Activated naive CD4-positive, alpha-beta T cell treated with anti-CD3 and anti-CD28 coated beads, Interleukin-2, amount 10 ng/mL, durations not matched to agents 7 days and 5 days (primary cell): Measurements from ENCODE around the gene CTSE.

Experiments used
- CTCF ChIA-PET: fragments of 350-600 bp; sonication (Branson Sonifier 250); formaldehyde crosslinking; loops from one replicate; lab custom pipeline; 2021; ENCODE audit warnings: antibody characterized with exemption; lab: Charles Lee
- DNase-seq: peaks from one replicate; pipeline ENCODE4 v3.0.0-alpha.2; 2020
- H3K27ac Mint-ChIP-seq: one replicate; pipeline ENCODE4 v1.8.0; 2021; ENCODE audit warnings: mild to moderate bottlenecking, moderate library complexity, mixed read lengths
- H3K27me3 Mint-ChIP-seq: one replicate; pipeline ENCODE4 v1.8.0; 2021; ENCODE audit warnings: mild to moderate bottlenecking, mixed read lengths
- H3K36me3 Mint-ChIP-seq: one replicate; pipeline ENCODE4 v1.8.0; 2021; ENCODE audit warnings: mixed read lengths
- H3K4me1 Mint-ChIP-seq: one replicate; pipeline ENCODE4 v1.8.0; 2021; ENCODE audit warnings: mixed read lengths
- H3K4me3 Mint-ChIP-seq: one replicate; pipeline ENCODE4 v1.8.0; 2021; ENCODE audit warnings: mild to moderate bottlenecking, moderate library complexity, mixed read lengths
- H3K9me3 Mint-ChIP-seq: one replicate; pipeline ENCODE4 v1.8.0; 2021; ENCODE audit warnings: mixed read lengths

The CTSE gene

DNA sequence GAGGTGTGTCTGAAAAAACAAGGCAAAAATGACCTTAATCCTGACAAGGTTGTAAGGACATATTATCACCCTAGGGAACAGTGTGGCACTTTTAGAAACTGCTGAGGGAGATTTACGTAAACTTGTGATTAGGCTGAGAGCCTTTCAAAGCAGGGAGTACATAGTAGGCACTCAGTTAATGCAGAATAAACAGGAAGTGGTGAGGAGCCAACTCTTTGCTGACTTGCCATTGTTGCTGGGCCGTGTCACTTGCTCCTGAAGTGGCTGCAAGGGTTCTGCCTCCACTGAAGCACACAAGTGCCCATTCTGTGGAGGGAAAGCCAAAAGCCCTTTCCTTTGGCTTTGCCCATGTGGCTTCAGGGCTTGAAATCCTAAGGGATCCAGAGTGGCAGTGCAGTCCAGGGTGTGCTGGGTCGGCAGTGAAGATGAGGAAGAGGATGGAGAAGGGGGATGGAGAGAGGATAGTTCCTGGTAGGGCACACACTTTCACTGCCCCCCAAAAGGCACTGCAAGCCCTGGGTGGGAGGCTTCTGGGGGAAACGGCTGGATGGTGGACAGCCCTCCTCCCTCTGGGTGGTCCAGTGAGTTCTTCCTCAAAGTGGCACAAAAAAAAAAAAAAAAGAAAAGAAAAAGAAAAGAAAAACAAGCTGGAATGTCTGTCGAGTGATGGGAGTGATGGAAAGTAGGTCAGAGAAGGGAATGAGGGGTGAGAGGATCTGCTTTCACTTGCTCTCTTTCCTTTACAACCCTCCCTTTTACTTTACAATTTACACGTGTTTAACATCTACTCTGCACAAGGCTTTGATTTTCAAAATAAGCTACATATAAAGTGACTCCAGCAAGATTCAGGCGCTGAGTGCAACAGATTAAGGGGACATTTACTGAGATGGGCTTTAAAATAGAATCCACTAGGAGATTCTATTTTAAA is 15.6 kb upstream of the CTSE start:
- Mint-ChIP-seq H3K9me3 (no peaks in the 10 kb centered on the region), H3K4me3 (no peak overlapping the region), H3K4me1 (peaks cover 36% of the 10 kb centered on the region), H3K27me3 (peaks cover 51% of the 10 kb centered on the region), H3K27ac (no peak overlapping the region), H3K36me3 (no peaks in the 10 kb centered on the region)
- CTCF ChIA-PET: interaction anchor here (1.1 to 1.3 kb wide), 2 partner anchors 8 to 67 kb away, joined by 7 to 8 read pairs; no protein-coding TSS in a partner anchor
- DNase-seq: no peak

DNA sequence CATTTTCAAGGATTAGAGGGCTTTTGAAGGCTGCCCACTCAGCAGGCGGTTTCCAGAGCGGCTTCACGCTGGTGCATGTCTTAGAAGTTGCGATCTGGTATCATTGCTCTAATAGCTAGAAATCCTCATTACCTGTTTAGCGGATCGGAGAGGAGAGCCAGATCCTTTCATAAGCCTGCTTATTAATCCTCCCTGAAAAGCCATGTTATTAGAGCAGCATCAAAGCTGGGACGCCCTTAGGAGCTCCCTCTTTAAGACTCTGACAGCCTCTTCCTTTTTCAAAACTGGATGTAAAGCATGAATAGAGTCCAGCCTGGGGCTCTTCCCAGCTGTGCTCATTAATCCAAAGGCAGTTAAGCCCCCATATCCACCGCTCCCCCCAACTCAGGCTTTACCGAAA is 13.9 kb upstream of the CTSE start:
- Mint-ChIP-seq H3K27ac (no peak overlapping the region), H3K36me3 (no peaks in the 10 kb centered on the region), H3K4me1 (peaks cover 42% of the 10 kb centered on the region), H3K27me3 (peaks cover 56% of the 10 kb centered on the region), H3K9me3 (no peaks in the 10 kb centered on the region), H3K4me3 (no peak overlapping the region)
- CTCF ChIA-PET: interaction anchor here (0.8 to 1.3 kb wide), 3 partner anchors 9 to 70 kb away, joined by 3 to 5 read pairs (median 3); no protein-coding TSS in a partner anchor
- no peak for DNase-seq

DNA sequence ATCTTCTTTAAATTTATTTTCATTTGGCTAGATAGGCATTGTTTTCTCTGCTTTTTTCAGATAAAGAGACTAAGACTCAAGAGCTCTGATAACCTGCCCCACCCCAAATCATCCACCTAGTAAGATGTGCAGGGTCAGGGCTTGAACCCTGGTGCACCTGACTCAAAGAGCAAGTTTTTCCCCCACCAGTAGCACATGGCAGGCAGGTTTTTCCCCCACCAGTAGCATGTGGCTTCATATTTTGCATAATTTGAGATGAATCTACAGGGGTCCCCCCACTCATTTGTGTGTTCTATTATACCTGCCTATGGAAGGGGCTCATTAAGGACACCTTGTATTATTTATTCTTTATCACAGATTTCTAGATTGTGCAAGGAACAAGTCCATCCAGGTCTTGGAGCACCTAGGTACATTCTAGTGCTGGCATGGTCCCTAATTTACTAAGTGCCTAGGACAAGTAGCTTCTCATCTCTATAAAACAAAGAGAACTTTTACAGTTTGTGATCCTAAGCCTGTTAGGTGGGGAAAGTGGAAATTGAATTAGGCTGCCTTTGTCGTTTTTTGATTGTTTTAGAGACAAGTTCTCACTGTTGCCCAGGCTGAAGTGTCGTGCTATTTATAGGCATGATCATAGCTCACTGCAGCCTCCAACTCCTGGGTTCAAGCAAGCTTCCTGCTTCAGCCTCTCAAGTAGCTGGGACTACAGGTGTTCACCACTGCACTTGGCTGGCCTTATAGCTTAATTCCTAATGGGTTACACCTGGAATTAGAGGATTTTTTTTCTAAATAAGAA is 13.2 kb upstream of the CTSE start:
- CTCF ChIA-PET: interaction anchor here (0.8 to 1.3 kb wide), 3 partner anchors 9 to 71 kb away, joined by 3 to 5 read pairs (median 3); no protein-coding TSS in a partner anchor
- Mint-ChIP-seq H3K4me1 (peaks cover 42% of the 10 kb centered on the region), H3K27me3 (peaks cover 57% of the 10 kb centered on the region), H3K4me3 (no peak overlapping the region), H3K27ac (no peak overlapping the region), H3K36me3 (no peaks in the 10 kb centered on the region), H3K9me3 (no peaks in the 10 kb centered on the region)
- no peak for DNase-seq

DNA sequence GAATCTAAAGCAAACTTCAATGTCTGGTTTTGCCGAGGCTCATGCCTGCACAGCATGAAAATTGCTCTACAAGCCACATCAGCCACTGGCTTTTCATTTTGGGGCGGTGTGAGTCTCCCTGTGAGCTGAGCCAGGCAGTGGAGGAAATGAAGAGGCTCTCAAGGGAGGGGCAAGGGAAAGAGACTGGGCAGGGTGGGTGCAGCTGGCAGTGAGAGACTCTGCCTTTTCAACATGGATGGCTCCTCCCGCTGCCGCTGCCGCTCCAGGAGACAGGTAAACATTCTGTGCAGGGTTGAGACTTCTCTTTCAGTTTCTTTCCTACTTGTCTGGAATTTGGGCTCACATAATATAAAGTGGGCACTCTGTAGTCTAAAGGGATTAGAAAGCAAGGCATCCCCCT is 11.3 kb upstream of the CTSE start:
- peaks cover 44% of the 10 kb centered on the region for H3K4me1 Mint-ChIP-seq
- H3K4me3 Mint-ChIP-seq: peak overlapping the region; percentile 3
- peaks cover 46% of the 10 kb centered on the region for H3K27me3 Mint-ChIP-seq
- DNase-seq: peak; percentile 34
- no peaks in the 10 kb centered on the region for H3K9me3 Mint-ChIP-seq
- no peak overlapping the region for H3K27ac Mint-ChIP-seq
- CTCF ChIA-PET: interaction anchor here (0.6 to 2.1 kb wide), 5 partner anchors 12 to 1000 kb away, joined by 3 to 6 read pairs (median 5); no protein-coding TSS in a partner anchor
- H3K36me3 Mint-ChIP-seq: no peaks in the 10 kb centered on the region

DNA sequence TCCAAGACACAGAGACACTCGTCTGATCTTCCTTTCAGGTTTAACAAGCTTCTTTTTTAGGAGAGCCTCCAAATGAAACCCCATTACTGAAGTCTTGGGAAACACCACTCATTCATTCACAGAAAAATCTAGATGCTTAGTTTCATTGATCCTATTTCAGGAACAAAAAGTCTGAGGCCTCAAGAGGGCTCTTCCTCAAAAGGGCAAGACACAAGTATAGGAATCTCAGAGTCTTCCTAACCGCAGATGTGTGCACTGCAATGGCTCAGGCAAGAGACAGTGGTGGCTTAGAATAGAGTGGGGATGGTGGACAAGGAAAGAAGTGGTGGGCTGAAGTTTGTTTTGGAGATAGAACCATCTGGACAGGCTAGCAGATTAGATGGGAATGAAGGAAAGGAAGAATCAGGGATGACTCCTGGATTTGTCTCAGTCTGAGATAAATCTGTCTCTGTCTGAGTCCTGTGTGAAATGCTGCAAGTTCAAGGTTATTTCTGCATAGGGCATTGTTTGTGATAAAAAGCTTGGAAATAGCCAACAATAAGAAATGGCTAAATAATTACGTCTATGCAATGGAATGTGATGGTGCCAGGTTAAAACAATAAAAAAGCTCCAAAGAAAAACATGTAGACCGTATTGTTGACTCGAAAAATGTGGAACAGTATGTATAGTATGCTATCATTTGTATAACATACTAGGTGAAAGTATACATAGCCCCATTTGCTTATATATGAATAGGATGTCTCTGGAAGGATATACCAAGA is 8.9 kb upstream of the CTSE start:
- Mint-ChIP-seq H3K9me3 (no peaks in the 10 kb centered on the region), H3K27me3 (peaks cover 60% of the 10 kb centered on the region), H3K4me3 (no peak overlapping the region), H3K27ac (peak overlapping the region; percentile 30), H3K4me1 (peaks cover 28% of the 10 kb centered on the region), H3K36me3 (no peaks in the 10 kb centered on the region)
- CTCF ChIA-PET: interaction anchor here (0.7 to 5.7 kb wide), 6 partner anchors 13 to 73 kb away, joined by 3 to 164 read pairs (median 4); no protein-coding TSS in a partner anchor
- DNase-seq: no peak

DNA sequence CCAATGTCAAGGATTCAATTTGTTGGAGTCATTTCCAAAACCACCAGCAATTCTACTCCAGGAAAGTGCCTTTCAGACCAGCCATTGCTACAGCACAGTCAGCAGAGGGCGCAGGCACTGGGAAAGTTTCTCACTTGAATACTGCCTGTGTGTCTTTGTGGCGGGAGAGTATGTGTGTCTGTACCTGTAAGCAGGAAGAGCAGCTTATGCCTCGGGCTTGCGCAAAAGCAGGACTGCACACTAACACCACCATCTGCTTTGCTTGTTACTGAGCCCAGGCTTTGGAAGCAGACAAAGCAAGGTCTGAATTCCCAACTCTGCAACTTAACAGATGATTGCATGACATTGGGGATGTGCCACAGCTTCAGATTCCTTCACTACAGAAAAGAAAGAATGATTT is 7.0 kb upstream of the CTSE start:
- H3K27me3 Mint-ChIP-seq: peaks cover 62% of the 10 kb centered on the region

DNA sequence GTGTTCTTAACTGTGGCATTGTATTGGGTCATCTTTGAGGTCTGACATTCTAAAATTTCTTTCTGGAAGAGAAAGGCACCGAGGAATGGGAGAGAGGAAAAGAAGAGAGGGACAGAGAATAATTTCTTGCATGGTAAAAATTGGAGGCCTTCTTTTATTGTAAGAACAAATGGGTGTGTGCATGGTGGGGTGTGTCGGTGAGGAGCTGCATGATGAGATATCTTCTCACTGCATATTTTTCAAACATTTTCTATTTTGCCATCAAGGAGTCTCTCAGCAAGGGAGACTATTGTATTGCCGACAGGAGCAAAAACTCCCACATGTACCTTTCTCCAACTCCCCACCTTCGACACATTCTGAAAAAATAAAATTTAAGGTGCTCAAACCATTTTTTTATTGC is 6.5 kb upstream of the CTSE start:
- H3K4me3 Mint-ChIP-seq: no peak overlapping the region
- CTCF ChIA-PET: interaction anchor here (0.8 to 5.7 kb wide), 18 partner anchors 10 to 634 kb away, joined by 3 to 164 read pairs (median 6); no protein-coding TSS in a partner anchor
- peaks cover 21% of the 10 kb centered on the region for H3K4me1 Mint-ChIP-seq
- H3K27ac Mint-ChIP-seq: no peak overlapping the region
- H3K9me3 Mint-ChIP-seq: no peaks in the 10 kb centered on the region
- H3K27me3 Mint-ChIP-seq: peaks cover 58% of the 10 kb centered on the region
- DNase-seq: no peak
- H3K36me3 Mint-ChIP-seq: no peaks in the 10 kb centered on the region

More for the DNA sequence above, 7.0 kb upstream of the CTSE start:
- peaks cover 23% of the 10 kb centered on the region for H3K4me1 Mint-ChIP-seq
- peak; percentile 85 for DNase-seq
- CTCF ChIA-PET: interaction anchor here (0.7 to 5.7 kb wide), 19 partner anchors 9 to 633 kb away, joined by 3 to 164 read pairs (median 5); no protein-coding TSS in a partner anchor
- H3K4me3 Mint-ChIP-seq: no peak overlapping the region
- H3K9me3 Mint-ChIP-seq: no peaks in the 10 kb centered on the region
- H3K27ac Mint-ChIP-seq: no peak overlapping the region
- no peaks in the 10 kb centered on the region for H3K36me3 Mint-ChIP-seq

DNA sequence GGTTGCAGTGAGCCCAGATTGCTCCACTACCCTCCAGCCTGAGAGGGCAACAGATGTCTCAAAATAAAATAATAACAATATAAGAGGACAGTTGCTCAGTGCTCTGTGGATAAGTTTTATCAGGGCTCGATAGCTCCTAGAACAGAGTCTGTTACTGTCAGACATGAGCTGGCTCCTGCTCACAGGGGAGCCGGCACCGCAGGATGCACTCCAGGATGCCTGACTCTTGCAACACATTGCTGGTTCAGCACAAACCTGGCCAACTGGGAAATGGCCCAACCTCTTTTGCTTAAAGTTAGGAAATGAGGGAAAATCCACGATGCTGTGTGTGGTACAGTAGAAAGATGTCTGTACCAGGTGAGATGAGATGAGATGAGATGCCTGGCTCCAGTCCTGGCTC is 5.8 kb upstream of the CTSE start:
- H3K36me3 Mint-ChIP-seq: no peaks in the 10 kb centered on the region
- no peak overlapping the region for H3K27ac Mint-ChIP-seq
- no peak for DNase-seq
- H3K4me3 Mint-ChIP-seq: no peak overlapping the region
- peaks cover 14% of the 10 kb centered on the region for H3K4me1 Mint-ChIP-seq
- H3K27me3 Mint-ChIP-seq: peaks cover 53% of the 10 kb centered on the region
- CTCF ChIA-PET: interaction anchor here (0.7 to 5.7 kb wide), 16 partner anchors 11 to 247 kb away, joined by 3 to 164 read pairs (median 4); no protein-coding TSS in a partner anchor
- H3K9me3 Mint-ChIP-seq: no peaks in the 10 kb centered on the region

DNA sequence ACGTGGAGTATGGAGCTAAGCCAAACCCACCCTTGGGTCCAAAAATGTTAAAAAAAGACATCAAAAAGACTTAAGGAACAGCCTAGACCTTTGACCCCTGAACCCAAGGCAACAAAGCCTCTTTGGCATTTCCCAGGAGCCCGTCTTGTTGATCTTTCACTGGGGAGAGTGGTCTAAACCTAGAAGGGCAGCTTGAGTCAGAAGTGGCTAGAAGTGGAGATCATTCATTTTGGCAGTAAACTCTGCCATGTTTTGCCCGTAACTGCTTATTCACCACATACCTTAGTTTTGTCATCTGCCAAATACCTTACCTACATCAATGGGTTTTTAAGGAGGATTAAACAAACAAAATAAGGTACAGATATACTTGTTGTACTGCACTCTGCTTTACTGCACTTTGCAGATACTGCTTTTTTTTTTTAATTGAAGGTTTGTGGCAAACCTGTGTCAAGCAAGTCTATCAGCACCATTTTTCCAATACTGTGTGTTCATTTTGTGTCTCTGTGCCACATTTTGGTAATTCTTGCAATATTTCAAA is 1.7 kb upstream of the CTSE start:
- no peak overlapping the region for H3K27ac Mint-ChIP-seq
- no peaks in the 10 kb centered on the region for H3K36me3 Mint-ChIP-seq
- H3K27me3 Mint-ChIP-seq: peaks cover 74% of the 10 kb centered on the region
- H3K4me3 Mint-ChIP-seq: no peak overlapping the region
- no peak for DNase-seq
- H3K4me1 Mint-ChIP-seq: no peaks in the 10 kb centered on the region
- CTCF ChIA-PET: no interaction called here
- no peaks in the 10 kb centered on the region for H3K9me3 Mint-ChIP-seq

DNA sequence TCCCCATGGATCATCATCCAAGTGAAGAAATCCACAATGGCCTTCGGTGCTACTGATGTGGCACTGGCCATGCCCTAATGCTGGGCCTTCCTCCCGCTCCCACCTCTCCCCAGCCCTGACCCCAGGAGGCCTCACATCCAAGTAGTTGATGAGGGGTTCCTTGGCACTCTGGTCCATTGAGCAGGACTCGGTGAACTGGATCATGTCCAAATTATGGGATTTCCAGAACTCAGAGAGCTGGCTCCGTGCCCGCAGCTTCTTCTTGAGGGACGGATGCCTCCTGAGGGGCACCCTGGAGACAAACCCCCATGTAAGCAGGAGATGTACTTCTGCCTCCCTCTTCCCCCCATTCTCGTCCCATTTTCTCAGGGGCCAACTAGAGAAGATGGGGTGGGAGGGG is 929 bp downstream of the CTSE start:
- no peak for DNase-seq
- Mint-ChIP-seq H3K36me3 (no peaks in the 10 kb centered on the region), H3K9me3 (no peaks in the 10 kb centered on the region), H3K27me3 (peaks cover 64% of the 10 kb centered on the region), H3K4me1 (no peaks in the 10 kb centered on the region), H3K4me3 (no peak overlapping the region), H3K27ac (no peak overlapping the region)
- CTCF ChIA-PET: interaction anchor here (0.9 to 1.8 kb wide), 2 partner anchors 46 to 364 kb away, joined by 3 to 6 read pairs; no protein-coding TSS in a partner anchor

DNA sequence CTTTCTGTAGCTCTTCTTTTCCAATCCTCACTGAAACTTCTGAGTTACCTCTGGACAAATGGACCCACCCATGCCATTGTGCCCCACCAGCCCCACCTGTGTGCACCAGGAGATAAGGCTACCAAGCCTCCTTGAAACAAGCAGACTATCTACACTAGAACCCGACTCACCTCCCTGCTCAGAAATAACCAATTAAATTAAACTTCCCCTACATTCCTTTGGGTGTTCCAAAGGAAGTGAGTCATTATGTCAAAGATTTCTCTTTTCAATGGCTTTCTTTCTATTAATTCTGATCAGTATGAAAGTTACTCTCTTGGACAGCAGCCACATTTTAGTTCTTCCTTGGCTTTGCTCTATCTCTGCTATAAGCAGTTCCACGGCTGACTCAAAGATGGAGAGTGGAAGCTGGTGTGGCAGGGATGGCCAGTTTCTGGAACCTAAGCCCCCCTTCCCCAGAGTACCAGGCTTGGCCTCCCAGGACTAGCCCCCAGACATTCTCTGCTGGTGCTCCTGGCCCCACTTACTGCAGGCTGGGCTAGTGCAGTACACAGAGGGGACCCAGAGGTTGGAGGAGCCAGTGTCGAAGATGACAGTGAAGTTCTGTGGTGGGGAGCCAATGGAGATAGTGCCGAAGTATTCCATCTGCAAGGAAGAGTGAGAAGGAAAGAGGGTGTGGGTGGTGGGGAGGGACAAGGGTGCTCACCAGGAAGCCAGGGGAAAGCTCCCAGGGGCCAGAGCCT is 1.9 kb downstream of the CTSE start:
- Mint-ChIP-seq H3K27ac (no peak overlapping the region), H3K4me3 (no peak overlapping the region), H3K27me3 (peaks cover 56% of the 10 kb centered on the region), H3K36me3 (no peaks in the 10 kb centered on the region), H3K4me1 (no peaks in the 10 kb centered on the region), H3K9me3 (no peaks in the 10 kb centered on the region)
- no peak for DNase-seq
- CTCF ChIA-PET: no interaction called here

DNA sequence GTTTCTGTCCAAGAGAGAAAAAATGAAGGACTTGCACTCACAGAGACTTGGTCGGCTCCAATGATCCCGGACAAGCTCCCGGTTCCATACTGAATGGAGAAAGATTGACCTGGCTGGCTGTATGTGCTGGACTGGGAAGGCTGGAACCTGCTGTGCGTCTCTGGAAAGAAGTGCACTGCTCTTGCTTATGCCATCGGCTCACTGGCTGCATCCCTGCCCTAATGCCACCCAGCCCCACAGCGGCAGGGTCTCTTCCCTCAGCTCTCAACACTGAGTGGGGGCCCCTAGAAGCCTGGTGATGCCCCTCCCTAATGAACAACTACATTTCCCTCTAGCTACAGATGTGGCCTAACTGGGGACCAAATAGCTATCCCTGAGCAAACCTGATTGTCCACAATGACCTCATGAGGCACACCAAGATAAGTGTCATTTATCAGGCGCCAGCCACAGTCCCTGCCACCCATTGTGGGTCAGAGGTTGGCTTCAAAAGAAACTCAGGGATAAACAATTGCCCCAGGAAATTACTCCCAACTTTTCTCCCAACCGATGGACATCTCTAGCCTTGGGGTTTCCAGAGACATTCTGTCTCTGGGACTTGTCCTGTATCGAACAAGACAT is 2.6 kb downstream of the CTSE start:
- Mint-ChIP-seq H3K27me3 (peaks cover 52% of the 10 kb centered on the region), H3K4me3 (no peak overlapping the region), H3K4me1 (no peaks in the 10 kb centered on the region), H3K9me3 (no peaks in the 10 kb centered on the region), H3K27ac (no peak overlapping the region), H3K36me3 (no peaks in the 10 kb centered on the region)
- DNase-seq: no peak
- CTCF ChIA-PET: no interaction called here
